Measurements from ENCODE around the gene OR2Y1.
"Not testable (repeated sequence)": the region's sequence is repeated elsewhere in the genome, so short reads cannot be mapped to it uniquely, and the experiment has no call there.

Gene OR2Y1

GRCh38 chr5:180744253-180744652 lies 4.4 kb upstream of the OR2Y1 start:
- H2AFZ ChIP-seq (ENCODE audit: low read depth), result no peak overlapping the region
- no peaks in the 10 kb centered on the region for H3K27me3 ChIP-seq (ENCODE audit: insufficient read depth, low read depth)
- no peak overlapping the region for H3K4me2 ChIP-seq
- no peaks in the 10 kb centered on the region for H3K79me2 ChIP-seq (ENCODE audit: insufficient read depth, low read depth)
- no peak overlapping the region for H3K9ac ChIP-seq
- H4K20me1 ChIP-seq (ENCODE audit: insufficient read depth), result no peaks in the 10 kb centered on the region
- TF ChIP-seq, protein P1, sequence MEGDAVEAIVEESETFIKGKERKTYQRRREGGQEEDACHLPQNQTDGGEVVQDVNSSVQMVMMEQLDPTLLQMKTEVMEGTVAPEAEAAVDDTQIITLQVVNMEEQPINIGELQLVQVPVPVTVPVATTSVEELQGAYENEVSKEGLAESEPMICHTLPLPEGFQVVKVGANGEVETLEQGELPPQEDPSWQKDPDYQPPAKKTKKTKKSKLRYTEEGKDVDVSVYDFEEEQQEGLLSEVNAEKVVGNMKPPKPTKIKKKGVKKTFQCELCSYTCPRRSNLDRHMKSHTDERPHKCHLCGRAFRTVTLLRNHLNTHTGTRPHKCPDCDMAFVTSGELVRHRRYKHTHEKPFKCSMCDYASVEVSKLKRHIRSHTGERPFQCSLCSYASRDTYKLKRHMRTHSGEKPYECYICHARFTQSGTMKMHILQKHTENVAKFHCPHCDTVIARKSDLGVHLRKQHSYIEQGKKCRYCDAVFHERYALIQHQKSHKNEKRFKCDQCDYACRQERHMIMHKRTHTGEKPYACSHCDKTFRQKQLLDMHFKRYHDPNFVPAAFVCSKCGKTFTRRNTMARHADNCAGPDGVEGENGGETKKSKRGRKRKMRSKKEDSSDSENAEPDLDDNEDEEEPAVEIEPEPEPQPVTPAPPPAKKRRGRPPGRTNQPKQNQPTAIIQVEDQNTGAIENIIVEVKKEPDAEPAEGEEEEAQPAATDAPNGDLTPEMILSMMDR (conservative IDR thresholded peaks at IDR 0.05; ENCODE audit: low read depth, low read length), result no peak
- H3K4me3 ChIP-seq (IDR thresholded peaks at IDR 0.05; ENCODE audit: insufficient read depth, low read depth, low read length), result no peak overlapping the region
- no peak overlapping the region for H3K27ac ChIP-seq
- no peaks in the 10 kb centered on the region for H3K36me3 ChIP-seq (ENCODE audit: insufficient read depth)
- no peaks in the 10 kb centered on the region for H3K4me1 ChIP-seq (ENCODE audit: low read depth, poor library complexity, severe bottlenecking)

DNA sequence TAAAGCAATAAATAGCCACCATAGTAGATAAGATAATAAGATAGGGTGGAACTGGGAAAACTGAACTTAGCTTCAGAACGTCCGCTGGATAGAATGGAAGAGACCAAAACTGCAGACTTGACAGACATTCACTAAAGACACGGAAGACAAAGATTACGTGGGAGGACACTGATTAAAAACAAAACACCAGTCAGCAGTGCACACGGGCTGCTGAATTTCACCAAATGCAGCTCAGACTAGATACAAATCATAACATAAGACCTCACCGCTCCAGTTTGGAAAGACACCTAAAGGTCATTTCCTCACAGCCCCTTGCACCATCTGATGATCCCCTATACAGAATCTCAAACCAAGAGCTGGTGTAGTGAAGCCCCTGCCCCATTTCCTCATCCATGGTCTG lies 2.9 kb upstream of the OR2Y1 start:
- no peaks in the 10 kb centered on the region for H3K4me1 ChIP-seq (ENCODE audit: low read depth, poor library complexity, severe bottlenecking)
- H3K27ac ChIP-seq, result no peak overlapping the region
- no peak overlapping the region for H3K4me3 ChIP-seq (IDR thresholded peaks at IDR 0.05; ENCODE audit: insufficient read depth, low read depth, low read length)
- no peaks in the 10 kb centered on the region for H3K27me3 ChIP-seq (ENCODE audit: insufficient read depth, low read depth)
- H3K4me2 ChIP-seq, result no peak overlapping the region
- no peaks in the 10 kb centered on the region for H4K20me1 ChIP-seq (ENCODE audit: insufficient read depth)
- TF ChIP-seq, protein P1 (conservative IDR thresholded peaks at IDR 0.05; ENCODE audit: low read depth, low read length), result no peak
- no peak overlapping the region for H2AFZ ChIP-seq (ENCODE audit: low read depth)
- no peak overlapping the region for H3K9ac ChIP-seq
- no peaks in the 10 kb centered on the region for H3K79me2 ChIP-seq (ENCODE audit: insufficient read depth, low read depth)
- no peaks in the 10 kb centered on the region for H3K36me3 ChIP-seq (ENCODE audit: insufficient read depth)

GRCh38 chr5:180740953-180741352 lies 1.1 kb upstream of the OR2Y1 start:
- H3K4me1 ChIP-seq (ENCODE audit: low read depth, poor library complexity, severe bottlenecking); H3K4me3 ChIP-seq (IDR thresholded peaks at IDR 0.05; ENCODE audit: insufficient read depth, low read depth, low read length); H2AFZ ChIP-seq (ENCODE audit: low read depth); H4K20me1 ChIP-seq (ENCODE audit: insufficient read depth); H3K4me2 ChIP-seq; H3K27ac ChIP-seq; H3K9ac ChIP-seq; H3K36me3 ChIP-seq (ENCODE audit: insufficient read depth); H3K27me3 ChIP-seq (ENCODE audit: insufficient read depth, low read depth); H3K79me2 ChIP-seq (ENCODE audit: insufficient read depth, low read depth): not testable (repeated sequence)

DNA sequence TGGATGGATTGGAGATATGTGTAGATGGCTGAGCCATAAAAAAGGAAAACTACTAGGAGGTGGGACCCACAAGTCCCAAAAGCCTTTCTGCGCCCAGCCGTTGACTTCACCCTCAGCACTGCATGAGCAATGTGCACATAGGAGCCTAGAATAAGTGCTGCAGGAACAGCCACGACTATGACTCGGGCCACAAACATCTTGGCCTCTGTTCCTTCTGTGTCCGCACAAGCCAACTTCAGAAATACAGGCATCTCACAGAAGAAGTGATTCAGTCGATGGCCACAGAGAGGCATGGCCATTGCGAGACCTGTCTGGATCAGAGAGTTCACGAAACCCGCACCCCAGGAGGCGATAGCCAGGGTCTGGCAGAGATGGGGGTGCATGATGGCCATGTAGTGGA lies 587 bp downstream of the OR2Y1 start:
- Histone ChIP-seq H3K9ac (no peak overlapping the region), H2AFZ (ENCODE audit: low read depth) (no peak overlapping the region), H3K36me3 (ENCODE audit: insufficient read depth) (no peaks in the 10 kb centered on the region), H3K79me2 (ENCODE audit: insufficient read depth, low read depth) (no peaks in the 10 kb centered on the region), H3K4me2 (no peak overlapping the region), H3K4me1 (ENCODE audit: low read depth, poor library complexity, severe bottlenecking) (no peaks in the 10 kb centered on the region), H3K4me3 (IDR thresholded peaks at IDR 0.05; ENCODE audit: insufficient read depth, low read depth, low read length) (no peak overlapping the region), H3K27me3 (ENCODE audit: insufficient read depth, low read depth) (no peaks in the 10 kb centered on the region), H4K20me1 (ENCODE audit: insufficient read depth) (no peaks in the 10 kb centered on the region), H3K27ac (no peak overlapping the region)
- TF ChIP-seq, protein P1 (conservative IDR thresholded peaks at IDR 0.05; ENCODE audit: low read depth, low read length), result no peak

- H3K4me3 ChIP-seq (IDR thresholded peaks at IDR 0.05; ENCODE audit: insufficient read depth, low read depth, low read length), result no peak overlapping the region
- H3K4me1 ChIP-seq (ENCODE audit: low read depth, poor library complexity, severe bottlenecking), result no peaks in the 10 kb centered on the region
- no peaks in the 10 kb centered on the region for H3K27me3 ChIP-seq (ENCODE audit: insufficient read depth, low read depth)
- TF ChIP-seq, protein P1 (conservative IDR thresholded peaks at IDR 0.05; ENCODE audit: low read depth, low read length), result no peak
- no peaks in the 10 kb centered on the region for H3K36me3 ChIP-seq (ENCODE audit: insufficient read depth)
- H4K20me1 ChIP-seq (ENCODE audit: insufficient read depth), result no peaks in the 10 kb centered on the region
- H3K79me2 ChIP-seq (ENCODE audit: insufficient read depth, low read depth), result no peaks in the 10 kb centered on the region
- no peak overlapping the region for H3K27ac ChIP-seq
- H3K9ac ChIP-seq, result no peak overlapping the region
- no peak overlapping the region for H2AFZ ChIP-seq (ENCODE audit: low read depth)
- H3K4me2 ChIP-seq, result no peak overlapping the region
These were observed 3.3 kb downstream of the OR2Y1 start for GRCh38 chr5:180736536-180736935.

Measured in KMS-11 (cell line).